Measurements from ENCODE around the gene DSCAM.
"Not testable (repeated sequence)": the region's sequence is repeated elsewhere in the genome, so short reads cannot be mapped to it uniquely, and the experiment has no call there.

DSCAM gene

GRCh38 chr21:40337981-40338380 is 509.0 kb downstream of the DSCAM start:
- H3K9ac ChIP-seq, result no peak overlapping the region
- no peaks in the 10 kb centered on the region for H3K4me1 ChIP-seq

GRCh38 chr21:40335704-40336103 is 511.3 kb downstream of the DSCAM start:
- no peak for TF ChIP-seq Cebpa-rat (IDR thresholded peaks at IDR 0.05)
- H4K20me1 ChIP-seq, result no peaks in the 10 kb centered on the region
- H3K4me1 ChIP-seq, result no peaks in the 10 kb centered on the region
- H3K4me2 ChIP-seq, result no peak overlapping the region
- H3K4me3 ChIP-seq, result no peak overlapping the region
- H3K36me3 ChIP-seq, result no peaks in the 10 kb centered on the region
- H3K9me3 ChIP-seq, result no peaks in the 10 kb centered on the region
- no peak overlapping the region for H3K27ac ChIP-seq
- no peaks in the 10 kb centered on the region for H3K27me3 ChIP-seq
- no peak overlapping the region for H3K9ac ChIP-seq

More at GRCh38 chr21:40337981-40338380, 509.0 kb downstream of the DSCAM start:
- Histone ChIP-seq H3K27ac (no peak overlapping the region), H4K20me1 (no peaks in the 10 kb centered on the region), H3K36me3 (no peaks in the 10 kb centered on the region), H3K4me2 (no peak overlapping the region), H3K9me3 (no peaks in the 10 kb centered on the region), H3K27me3 (no peaks in the 10 kb centered on the region), H3K4me3 (no peak overlapping the region)
- no peak for TF ChIP-seq Cebpa-rat (IDR thresholded peaks at IDR 0.05)

GRCh38 chr21:40334159-40334558 is 512.8 kb downstream of the DSCAM start:
- Histone ChIP-seq H3K9ac (no peak overlapping the region), H3K4me2 (no peak overlapping the region), H3K9me3 (no peaks in the 10 kb centered on the region), H4K20me1 (no peaks in the 10 kb centered on the region), H3K27me3 (no peaks in the 10 kb centered on the region), H3K4me1 (no peaks in the 10 kb centered on the region), H3K36me3 (no peaks in the 10 kb centered on the region), H3K27ac (no peak overlapping the region), H3K4me3 (no peak overlapping the region)
- TF ChIP-seq Cebpa-rat (IDR thresholded peaks at IDR 0.05), result no peak

- Histone ChIP-seq H4K20me1 (no peaks in the 10 kb centered on the region), H3K4me1 (no peaks in the 10 kb centered on the region), H3K27ac (no peak overlapping the region), H3K4me2 (no peak overlapping the region), H3K4me3 (no peak overlapping the region), H3K27me3 (no peaks in the 10 kb centered on the region), H3K36me3 (no peaks in the 10 kb centered on the region), H3K9me3 (no peaks in the 10 kb centered on the region), H3K9ac (no peak overlapping the region)
- TF ChIP-seq Cebpa-rat (IDR thresholded peaks at IDR 0.05), result no peak
These were observed 513.2 kb downstream of the DSCAM start for GRCh38 chr21:40333731-40334130.

- Histone ChIP-seq H3K4me3 (no peak overlapping the region), H4K20me1 (no peaks in the 10 kb centered on the region), H3K36me3 (no peaks in the 10 kb centered on the region), H3K9me3 (no peaks in the 10 kb centered on the region), H3K27ac (no peak overlapping the region), H3K27me3 (no peaks in the 10 kb centered on the region), H3K4me1 (no peaks in the 10 kb centered on the region), H3K9ac (no peak overlapping the region), H3K4me2 (no peak overlapping the region)
- TF ChIP-seq Cebpa-rat (IDR thresholded peaks at IDR 0.05), result no peak
These were observed 515.2 kb downstream of the DSCAM start for GRCh38 chr21:40331804-40332203.

- no peaks in the 10 kb centered on the region for H3K36me3 ChIP-seq
- H3K4me3 ChIP-seq, result no peak overlapping the region
- no peaks in the 10 kb centered on the region for H3K9me3 ChIP-seq
- H3K4me1 ChIP-seq, result no peaks in the 10 kb centered on the region
- TF ChIP-seq Cebpa-rat (IDR thresholded peaks at IDR 0.05), result no peak
- H3K27ac ChIP-seq, result no peak overlapping the region
- no peak overlapping the region for H3K4me2 ChIP-seq
- no peaks in the 10 kb centered on the region for H3K27me3 ChIP-seq
- H3K9ac ChIP-seq, result no peak overlapping the region
- H4K20me1 ChIP-seq, result no peaks in the 10 kb centered on the region
These were observed 515.8 kb downstream of the DSCAM start for GRCh38 chr21:40331172-40331571.

- Histone ChIP-seq H3K27me3 (no peaks in the 10 kb centered on the region), H3K4me2 (no peak overlapping the region), H4K20me1 (no peaks in the 10 kb centered on the region), H3K9me3 (no peaks in the 10 kb centered on the region), H3K4me1 (no peaks in the 10 kb centered on the region), H3K36me3 (no peaks in the 10 kb centered on the region), H3K27ac (no peak overlapping the region), H3K9ac (no peak overlapping the region), H3K4me3 (no peak overlapping the region)
- TF ChIP-seq Cebpa-rat (IDR thresholded peaks at IDR 0.05), result no peak
These were observed 522.6 kb downstream of the DSCAM start for GRCh38 chr21:40324389-40324788.

GRCh38 chr21:40320718-40321117 is 526.2 kb downstream of the DSCAM start:
- H3K4me3 ChIP-seq, H3K36me3 ChIP-seq, H3K4me1 ChIP-seq, H3K27me3 ChIP-seq, H3K9ac ChIP-seq, H3K9me3 ChIP-seq, H4K20me1 ChIP-seq, H3K4me2 ChIP-seq, H3K27ac ChIP-seq: not testable (repeated sequence)

GRCh38 chr21:40318371-40318770 is 528.6 kb downstream of the DSCAM start:
- Histone ChIP-seq H4K20me1 (no peaks in the 10 kb centered on the region), H3K27me3 (no peaks in the 10 kb centered on the region), H3K9ac (no peak overlapping the region), H3K9me3 (no peaks in the 10 kb centered on the region), H3K27ac (no peak overlapping the region), H3K4me3 (no peak overlapping the region), H3K36me3 (no peaks in the 10 kb centered on the region), H3K4me1 (no peaks in the 10 kb centered on the region), H3K4me2 (no peak overlapping the region)
- TF ChIP-seq Cebpa-rat (IDR thresholded peaks at IDR 0.05), result no peak

GRCh38 chr21:40316104-40316503 is 530.9 kb downstream of the DSCAM start:
- H3K9ac ChIP-seq, result no peak overlapping the region
- H3K9me3 ChIP-seq, result no peaks in the 10 kb centered on the region
- no peak overlapping the region for H3K27ac ChIP-seq
- H3K36me3 ChIP-seq, result no peaks in the 10 kb centered on the region
- H3K4me2 ChIP-seq, result no peak overlapping the region
- no peak for TF ChIP-seq Cebpa-rat (IDR thresholded peaks at IDR 0.05)
- no peaks in the 10 kb centered on the region for H4K20me1 ChIP-seq
- no peaks in the 10 kb centered on the region for H3K27me3 ChIP-seq
- no peak overlapping the region for H3K4me3 ChIP-seq
- no peaks in the 10 kb centered on the region for H3K4me1 ChIP-seq

- H3K27me3 ChIP-seq, result no peaks in the 10 kb centered on the region
These were observed 531.3 kb downstream of the DSCAM start for GRCh38 chr21:40315626-40316025.

More at GRCh38 chr21:40315626-40316025, 531.3 kb downstream of the DSCAM start:
- Histone ChIP-seq H3K4me3 (no peak overlapping the region), H3K27ac (no peak overlapping the region), H3K36me3 (no peaks in the 10 kb centered on the region), H4K20me1 (no peaks in the 10 kb centered on the region), H3K4me2 (no peak overlapping the region), H3K4me1 (no peaks in the 10 kb centered on the region), H3K9me3 (no peaks in the 10 kb centered on the region), H3K9ac (no peak overlapping the region)
- TF ChIP-seq Cebpa-rat (IDR thresholded peaks at IDR 0.05), result no peak

Measured in BLaER1 (cell line).